ENCODE results near the gene NEUROD2.

The NEUROD2 gene

DNA sequence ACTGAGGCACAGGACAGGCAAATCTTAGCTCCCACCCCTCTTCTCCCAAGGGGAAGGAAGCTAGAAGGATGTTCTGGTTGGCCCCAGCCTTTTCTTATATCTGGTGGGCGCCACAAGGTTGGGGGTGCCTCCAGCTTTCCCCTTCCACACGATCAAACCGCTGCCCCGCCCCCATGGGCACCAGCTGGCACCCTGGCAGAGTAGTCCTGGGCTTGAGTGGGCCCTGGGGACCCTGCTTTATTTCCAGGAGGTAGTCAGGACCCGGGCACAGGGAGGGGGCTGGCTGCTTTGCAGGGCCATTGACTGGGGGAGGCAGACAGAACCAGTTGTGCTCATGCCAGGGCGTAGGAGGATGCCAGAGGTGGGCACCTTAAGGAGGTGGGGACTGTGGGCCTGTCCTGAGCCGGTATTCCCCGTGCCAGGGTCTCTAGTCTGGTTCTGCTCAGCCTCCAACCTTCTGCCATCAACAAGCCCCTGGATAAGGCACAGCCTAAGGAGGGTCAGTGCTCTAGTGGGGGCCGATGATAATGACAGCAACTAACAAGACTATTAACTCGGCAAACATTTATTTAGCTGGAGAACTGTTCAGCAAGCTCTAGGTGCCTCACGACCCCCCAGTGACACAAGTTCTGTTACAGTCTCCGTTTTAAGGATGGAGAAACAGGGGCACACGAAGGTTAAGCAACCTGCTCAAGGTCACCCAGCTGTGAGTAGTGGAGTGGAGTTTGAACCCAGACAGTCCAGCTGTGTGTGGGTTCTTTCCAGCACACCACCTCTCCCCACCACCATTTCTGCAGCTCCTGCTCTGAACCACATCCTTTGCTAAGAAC is 11.5 kb upstream of the NEUROD2 start:
- no peak for DNase-seq (ENCODE audit: low read depth in 2 of 2)

DNA sequence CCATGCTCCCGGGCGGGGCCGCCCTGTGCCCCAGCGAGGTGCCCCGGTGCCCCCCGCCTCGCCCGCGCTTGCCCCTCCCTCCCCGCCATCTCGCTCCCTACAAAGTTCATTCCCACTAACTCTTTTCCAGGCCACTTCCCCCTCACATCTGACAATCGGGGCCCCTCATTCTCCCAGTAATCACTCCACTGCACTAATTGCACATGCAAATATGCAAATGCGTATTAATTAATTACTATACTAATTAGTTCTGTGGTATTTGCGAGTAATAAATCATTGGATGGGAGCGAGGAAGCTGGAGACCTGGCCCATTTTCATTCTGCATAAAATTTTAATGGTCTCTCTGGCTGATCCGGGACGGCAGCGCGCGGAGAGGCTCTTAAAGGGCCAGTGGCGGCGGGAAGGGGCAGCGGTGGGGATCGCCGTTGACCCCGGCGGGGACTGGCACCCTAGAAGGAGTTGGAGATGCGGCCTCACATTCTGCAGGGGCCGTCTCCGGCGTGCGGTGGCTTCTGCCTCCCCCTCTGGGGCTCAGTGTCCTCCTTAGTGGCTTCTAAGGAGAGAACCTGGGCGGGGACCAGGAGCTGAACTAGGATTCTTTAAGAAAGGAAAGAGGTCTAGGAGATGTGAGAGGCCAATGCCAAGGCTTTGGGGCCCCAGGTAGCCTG is 10.7 kb upstream of the NEUROD2 start:
- DNase-seq (ENCODE audit: low read depth in 2 of 2) = no peak

DNA sequence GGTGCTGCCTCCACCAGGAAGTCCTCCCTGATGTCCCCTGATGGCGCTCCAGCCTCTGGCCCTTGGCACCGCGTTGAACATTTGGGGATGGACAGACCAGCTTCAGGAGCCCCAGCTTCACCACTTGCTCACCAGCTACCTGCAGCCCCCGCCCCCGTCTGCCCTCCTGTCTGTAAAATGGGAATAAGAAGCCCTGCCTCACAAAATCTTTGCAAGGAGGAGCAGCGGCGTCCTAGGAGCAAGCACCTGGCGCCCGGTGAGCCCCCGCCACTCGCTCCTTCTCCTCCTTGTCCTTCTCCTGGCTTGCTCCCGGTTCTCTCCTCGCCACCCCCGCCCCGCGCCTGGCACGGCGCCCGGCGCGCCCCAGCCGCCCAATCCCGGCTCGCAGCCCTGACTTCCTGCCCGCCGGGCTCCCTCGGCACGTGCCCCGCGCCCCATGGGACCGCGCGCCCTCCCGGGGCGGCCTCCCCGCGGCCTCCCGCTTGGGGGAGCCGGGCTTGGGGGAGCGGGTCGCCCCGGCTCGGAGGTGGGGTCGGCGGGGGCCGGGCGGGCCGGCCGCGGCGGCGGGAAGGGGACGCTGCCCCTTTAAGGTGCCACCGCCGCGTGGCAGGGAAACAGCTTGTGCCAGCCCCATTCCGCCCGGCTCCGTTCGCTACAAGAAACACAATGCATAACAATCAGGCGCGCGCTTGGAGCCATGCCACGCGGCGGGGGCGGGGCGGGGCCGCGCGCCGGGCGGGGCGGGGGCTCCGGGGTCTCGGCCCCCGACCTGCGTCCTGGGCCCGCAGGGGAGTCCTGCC is 9.9 kb upstream of the NEUROD2 start:
- DNase-seq (ENCODE audit: low read depth in 2 of 2) = no peak

DNA sequence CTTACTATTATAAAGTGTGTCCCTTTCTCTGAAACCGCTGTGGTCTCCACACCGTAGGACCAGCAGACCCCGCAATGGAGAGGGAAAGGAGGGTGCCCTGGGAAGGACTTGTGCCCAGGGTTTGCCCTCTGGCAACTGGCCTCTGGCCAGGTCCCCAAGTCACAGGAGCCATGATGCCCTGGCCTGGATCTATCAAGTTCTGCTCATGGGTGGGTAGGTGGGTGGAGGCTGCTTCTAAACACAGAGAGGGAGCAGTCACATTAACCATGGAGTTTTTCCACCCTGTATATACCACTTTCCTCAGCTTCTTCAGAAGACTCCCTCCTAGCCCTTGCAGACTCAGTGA is 9.4 kb upstream of the NEUROD2 start:
- no peak for DNase-seq (ENCODE audit: low read depth in 2 of 2)

DNA sequence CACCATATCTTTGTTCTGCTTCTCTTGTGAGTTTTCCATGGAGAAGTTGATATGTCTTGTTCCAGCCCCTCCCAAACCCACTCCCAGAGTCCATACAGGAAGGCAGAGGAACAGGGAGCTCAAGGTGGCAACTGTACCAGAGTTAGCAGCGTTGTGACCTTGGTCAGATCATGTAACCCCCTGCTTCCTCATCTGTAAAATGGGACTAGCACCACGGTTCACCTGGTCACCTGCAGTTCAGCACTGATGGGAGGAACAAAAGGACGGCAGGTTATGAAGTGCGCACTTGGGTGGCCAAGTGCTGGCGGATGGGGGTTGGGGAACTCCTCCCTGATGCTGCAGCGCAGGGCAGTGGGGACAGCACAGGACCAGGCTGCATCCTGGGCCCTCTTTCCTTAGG is 7.7 kb upstream of the NEUROD2 start:
- DNase-seq (ENCODE audit: low read depth in 2 of 2) = no peak

DNA sequence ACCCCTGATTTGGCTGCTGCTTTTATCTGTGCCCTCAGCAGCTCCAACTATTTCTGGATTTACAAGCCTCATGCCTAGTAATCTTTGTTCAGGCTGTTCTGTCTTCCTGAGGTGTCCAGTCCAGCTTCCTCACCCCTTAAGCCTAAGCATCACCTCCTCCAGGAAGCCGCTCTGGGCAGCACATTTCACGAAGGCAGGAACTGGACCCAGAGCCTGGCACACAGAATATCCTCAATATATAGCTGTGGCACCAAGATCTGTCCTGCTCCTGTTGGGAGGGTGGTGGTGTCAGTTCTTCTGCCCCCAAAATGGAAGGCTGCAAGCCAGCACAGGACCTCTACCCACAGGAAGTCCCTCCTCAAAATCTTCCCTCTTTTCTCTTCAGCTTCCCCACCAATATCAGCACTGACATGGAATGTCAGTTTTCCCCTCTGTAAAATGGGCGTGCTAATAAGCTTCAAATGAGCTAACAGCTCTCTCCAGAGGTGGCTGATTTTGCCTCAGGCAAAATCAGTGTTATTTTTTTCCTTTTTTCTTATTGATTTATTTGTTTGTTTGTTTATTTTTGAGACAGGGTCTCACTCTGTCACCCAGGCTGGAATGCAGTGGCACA is 6.9 kb upstream of the NEUROD2 start:
- no peak for DNase-seq (ENCODE audit: low read depth in 2 of 2)

DNA sequence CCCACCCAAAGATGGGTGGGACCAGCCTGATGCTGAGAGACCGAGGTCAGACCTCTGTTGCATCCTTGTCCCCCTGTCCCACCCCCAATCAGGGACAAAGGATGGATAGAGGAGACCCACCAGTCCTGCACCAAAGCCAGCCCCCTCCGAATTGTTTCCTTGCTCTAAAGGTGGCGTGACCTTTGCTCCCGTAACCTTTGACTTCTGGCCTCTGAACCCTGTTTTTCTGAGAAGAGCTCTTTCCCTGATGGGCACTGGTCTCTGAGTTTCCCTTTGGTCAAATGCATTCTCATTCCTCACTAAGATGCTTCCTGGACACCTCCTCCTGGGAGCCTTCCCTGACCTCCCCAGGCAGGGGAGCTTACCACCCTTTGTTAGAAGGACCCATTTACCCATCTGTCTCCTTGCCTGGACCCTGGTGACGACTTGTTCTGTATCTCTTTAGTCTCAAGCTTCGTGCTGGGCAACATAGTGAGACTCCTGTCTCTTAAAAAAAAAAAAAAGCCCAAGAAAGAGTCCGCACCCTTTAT is 5.3 kb upstream of the NEUROD2 start:
- no peak for DNase-seq (ENCODE audit: low read depth in 2 of 2)

DNA sequence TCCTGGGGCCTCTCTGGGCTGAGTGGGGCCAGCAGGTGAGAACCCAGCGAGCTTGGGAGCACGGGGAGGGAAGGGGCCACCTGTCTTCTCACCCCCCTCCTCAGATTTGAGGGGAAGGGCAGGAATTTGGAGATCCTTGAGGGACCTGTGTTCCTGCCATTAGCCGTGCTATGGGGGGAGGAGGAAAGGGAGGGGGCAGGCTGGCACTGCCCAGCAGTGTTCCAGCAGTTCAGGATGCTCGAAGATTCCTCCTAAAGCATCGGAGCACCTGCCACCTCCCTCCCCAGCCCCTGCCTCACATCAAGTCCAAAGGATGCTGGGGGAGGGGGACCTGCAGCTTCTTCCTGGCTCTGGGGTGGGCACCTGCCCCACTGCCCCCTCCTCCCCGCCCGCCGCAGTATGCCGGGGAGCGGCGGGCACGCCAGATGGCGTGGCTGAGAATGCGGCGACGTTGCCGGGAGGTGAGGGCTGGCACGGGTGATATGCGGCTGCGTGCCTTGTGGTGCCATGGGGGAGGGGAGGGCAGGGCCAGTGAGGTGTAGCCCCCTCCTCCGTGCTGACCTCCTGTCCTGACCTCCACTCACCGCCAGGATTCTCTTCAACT is 4.7 kb upstream of the NEUROD2 start:
- no peak for DNase-seq (ENCODE audit: low read depth in 2 of 2)

DNA sequence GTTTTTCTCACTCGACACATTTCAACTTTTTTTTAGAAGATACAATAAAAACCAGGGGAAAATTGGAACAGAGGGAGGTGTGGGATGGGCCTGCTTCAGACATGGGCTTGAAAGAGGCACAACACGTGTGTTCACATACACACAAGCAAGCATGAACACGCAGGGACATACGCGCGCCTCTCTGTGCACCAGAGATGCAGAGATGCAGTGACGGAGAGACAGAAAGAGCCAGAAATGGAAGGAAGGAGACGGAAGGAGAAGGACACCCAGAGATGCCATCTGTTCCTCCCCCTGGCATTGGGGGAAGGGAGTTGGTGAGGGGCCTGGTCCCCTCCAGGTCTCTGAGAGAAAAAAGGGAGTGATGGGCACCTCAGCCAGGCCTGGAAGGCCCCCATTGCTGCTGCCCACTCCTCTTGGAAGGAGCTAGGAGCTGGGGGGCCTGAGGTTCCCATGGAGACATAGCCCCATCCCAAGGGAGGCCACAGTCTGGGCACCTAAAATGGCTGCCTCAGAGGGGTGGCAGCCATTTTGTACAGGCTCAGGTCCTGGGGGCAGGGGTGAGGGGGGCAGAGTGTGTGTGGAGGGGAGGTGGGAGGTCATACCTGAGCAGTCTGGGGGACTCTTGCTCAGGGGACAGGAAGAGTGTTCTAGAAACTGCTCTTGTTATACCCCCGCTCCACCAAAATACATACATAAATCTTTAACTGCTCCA is 3.8 kb upstream of the NEUROD2 start:
- no peak for DNase-seq (ENCODE audit: low read depth in 2 of 2)

DNA sequence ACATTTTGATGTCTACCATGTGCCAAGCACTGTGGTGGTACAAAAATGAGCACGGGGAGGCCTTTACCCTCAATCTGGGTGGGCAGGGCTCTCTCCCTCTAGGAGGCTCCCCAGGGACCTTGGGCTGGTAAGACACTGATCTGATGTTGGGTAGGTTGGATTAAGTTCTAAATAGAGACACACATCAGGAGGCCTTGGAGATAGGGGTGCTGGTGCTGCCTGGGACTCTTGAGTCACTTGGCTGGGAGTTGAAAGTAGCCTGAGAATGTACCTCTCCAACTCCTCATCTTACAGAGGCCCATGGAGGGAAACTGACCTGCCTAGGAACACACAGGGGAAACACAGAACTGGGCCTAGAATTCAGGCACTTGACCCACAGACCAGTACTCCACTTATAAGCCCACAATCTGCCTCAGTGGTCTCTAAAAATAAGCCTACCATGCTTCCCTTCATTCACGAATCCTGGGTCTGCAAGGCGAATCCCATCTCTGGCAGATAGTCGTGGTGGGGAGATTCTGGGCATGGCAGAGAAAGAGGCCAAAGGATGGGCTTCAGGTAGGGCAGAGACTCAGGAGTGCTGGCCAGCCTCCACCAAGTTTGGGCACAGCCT is 1.8 kb upstream of the NEUROD2 start:
- DNase-seq (ENCODE audit: low read depth in 2 of 2) = no peak

DNA sequence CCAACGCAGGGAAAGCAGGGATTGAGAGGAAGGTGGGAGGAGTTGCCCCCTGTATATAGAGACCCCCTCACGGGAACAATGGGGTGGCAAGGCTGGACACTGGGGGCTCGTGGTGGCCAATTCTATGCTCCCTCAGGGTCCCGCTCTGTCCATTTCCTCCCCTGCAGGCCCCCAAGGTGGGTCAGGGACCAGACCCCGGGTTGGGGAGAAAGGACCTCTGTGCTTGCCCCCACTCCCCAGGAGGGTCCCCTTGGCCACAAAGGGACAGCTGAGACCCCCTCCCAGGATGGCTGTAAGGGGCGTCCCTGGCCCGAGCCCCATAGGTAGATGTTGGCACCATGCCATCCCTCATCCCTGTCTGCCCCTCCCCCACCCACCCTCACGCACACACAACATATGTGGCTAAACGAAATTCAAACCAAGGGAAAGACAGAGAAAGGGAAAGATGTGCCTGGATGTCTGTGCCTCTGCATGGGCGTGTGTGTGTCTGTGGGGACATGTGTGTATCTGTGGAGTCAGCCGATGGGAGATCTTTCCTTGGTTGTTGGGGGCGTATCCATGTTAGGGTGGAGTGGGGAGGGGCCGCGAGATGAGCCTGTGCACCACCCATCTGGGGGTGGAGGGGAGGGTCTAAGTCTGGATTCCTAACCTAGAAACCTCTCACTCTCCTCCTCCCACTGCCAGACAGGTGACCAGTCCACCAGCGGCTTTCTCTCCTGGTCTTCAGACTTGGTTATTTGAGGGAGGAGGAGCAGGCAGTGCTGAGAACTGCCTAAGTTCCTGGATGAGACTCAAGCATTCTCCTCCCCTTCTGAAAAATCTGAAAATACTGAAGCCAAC is 642 bp upstream of the NEUROD2 start:
- DNase-seq (ENCODE audit: low read depth in 2 of 2) = no peak

DNA sequence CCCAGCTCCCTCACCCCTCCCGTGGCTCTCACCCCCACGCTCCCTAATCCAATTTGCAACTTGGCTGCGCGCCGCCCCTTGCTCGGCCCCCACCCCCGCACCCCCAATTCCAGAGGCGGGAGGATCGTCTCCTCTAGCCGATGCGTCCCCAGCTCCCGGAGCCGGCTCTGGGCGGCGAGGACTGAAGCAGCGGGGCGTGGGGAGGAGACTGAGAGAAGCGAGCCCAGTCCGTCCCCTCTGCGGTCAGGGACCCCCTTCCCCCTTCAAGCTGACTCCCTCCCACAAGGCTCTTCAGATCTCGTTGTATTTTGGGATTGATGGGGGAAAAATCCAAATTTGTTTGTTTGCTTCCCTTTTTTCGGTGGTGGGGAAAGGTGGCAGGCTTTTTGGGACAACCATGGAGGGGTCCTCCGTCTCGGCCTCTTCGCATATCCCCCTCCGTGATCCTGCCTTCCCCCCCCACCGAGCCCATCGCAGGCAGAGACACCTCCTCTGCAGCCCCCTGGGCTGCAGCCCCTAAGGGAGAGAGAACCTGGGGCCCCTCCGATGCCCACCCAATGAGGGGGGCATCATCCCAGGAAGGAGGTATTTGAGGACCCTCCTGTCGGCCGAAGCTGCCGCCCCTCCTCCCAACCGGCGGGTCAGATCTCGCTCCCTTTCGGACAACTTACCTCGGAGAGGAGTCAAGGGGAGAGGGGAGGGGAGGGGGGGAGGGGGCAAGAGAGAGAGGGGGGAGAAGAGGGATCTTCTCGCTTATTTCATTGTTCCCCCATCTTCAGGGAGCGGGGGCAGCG is 466 bp downstream of the NEUROD2 start:
- no peak for DNase-seq (ENCODE audit: low read depth in 2 of 2)

DNA sequence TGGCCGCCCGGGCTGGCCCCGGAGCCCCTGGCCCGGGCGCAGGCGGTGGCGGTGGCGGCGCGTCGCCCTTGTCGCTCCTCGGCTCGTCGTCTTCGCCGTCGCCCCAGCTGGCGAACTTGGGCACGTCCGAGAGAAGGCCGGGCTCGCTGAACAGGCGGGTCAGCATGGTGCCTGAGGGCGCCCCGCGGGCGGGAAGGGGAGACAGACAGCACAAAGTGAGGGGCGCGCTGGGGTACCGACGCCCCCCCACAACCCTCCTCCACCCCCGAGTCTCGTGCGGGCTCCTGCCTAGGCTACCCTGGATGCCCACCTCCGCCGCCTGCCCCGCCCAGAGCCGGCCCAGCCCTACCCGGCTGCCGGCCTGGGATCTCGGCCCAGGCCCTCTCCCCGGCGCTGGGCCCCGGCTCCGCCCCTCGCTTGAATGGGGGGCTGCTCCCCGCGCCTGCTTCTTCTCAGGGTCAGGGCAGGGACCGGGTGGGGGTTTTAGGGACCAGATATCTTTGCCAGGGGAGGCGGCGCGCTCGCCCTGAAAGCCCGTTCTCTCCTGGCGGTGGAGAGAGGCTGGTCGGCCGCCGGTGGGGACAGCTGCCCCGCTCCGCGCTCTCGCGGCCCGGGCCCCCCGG is 1.2 kb downstream of the NEUROD2 start:
- no peak for DNase-seq (ENCODE audit: low read depth in 2 of 2)

DNA sequence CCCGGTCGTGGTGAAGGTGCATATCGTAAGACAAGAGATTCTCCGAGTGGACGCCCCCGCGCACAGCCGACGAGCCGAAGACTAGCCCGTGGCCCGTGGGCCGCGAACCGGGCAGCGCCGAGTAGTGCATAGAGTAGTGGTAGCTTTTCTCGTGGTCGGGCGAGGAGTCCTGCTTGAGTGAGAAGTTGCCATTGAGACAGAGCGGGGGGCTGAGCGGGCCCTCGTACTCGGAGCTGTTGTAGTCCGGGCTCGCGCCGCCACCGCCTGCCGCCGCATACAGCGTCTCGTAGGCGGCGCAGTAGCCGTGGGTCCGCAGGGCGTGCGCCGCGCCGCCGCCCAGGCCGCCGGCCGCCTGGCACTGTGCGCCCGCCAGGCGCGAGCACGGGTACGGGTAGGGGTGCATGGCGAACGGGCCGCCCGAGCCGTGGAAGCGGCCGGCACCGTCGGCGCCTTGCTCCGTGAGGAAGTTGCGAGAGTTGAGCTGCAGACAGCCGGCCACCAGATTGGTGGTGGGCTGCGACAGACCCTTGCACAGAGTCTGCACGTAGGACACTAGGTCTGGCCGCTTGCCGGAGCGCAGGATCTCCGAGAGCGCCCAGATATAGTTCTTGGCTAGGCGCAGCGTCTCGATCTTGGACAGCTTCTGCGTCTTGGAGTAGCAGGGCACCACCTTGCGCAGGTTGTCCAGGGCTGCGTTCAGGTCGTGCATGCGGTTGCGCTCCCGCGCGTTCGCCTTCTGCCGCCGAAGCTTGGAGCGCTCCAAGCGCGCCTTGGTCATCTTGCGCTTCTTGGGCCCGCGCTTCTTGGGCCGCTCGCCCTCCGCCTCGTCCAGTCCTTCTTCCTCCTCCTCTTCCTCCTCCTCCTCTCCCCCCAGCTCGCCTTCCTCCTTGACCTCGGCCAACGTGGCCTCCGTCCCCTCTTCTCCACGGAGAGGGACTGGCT is 2.0 kb downstream of the NEUROD2 start:
- DNase-seq (ENCODE audit: low read depth in 2 of 2) = no peak

DNA sequence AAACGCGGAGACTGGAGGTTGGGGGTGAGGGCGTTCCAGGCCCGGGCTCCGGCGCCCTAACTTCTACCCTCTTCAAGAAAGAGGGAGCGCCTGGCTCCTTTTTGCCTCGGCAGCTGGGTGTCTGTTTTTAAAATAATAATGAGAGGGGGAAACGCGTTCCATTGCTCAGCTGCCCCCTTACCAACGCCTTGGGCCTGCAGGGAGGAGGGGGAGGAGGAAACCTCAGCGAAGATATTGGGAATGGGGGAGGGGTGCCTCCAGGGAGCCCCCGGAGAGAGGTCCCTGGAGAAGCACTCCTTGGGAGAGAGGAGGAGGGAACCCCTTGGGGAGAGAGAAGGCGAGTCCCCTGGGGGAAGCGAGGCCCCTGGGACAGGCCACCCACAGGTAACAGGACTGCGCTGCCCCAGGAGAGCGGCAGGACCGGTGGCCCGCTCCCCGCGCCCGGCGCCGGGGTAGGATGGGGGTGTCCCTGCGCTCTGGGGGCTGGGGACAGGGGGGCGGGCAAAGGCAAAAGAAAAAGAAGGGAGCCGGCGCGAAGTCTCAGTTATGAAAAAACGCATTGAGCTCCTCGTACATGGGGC is 2.7 kb downstream of the NEUROD2 start:
- DNase-seq (ENCODE audit: low read depth in 2 of 2) = no peak

DNA sequence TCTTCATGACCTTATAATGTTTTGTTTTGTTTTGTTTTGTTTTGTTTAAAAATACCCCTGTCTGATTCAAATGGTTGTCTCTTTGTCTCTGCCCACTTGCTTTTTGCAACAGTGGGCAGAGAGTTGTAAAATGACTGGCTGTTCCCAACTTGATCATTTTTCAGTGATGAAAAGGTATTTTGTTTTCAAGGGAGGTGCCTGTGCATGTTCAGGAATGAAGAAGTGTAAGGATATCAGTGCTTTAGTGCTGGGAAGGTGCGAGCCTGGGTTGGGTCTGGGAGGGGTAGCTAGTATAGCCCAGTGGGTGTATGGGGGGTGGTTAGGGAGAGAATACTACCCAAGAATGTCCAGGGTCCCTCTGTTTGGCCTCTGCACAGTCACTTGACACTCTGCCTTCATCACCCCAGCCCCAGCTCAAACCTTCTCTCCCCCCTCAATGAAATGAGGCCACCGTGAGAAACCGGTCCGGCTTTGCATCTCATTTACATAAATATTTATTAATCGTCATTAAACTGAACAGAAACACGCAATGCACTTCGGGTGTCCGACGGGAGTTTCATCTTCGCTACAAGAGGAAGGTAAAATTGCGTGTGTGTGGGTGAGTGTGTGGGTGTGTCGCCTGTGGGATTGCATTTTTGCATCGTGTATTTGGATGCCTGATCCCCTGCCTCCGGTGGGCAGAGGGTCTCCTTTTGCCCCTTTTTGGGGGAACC is 4.3 kb downstream of the NEUROD2 start:
- DNase-seq (ENCODE audit: low read depth in 2 of 2) = no peak
